Smooth muscle cell (in vitro differentiated cells): ENCODE results near the gene SSBP1. TPM values are rescaled to one million over a fixed set of nuclear protein-coding genes. Genes with fewer than 3 reads are reported as not detected.

Experiments used
- DNase-seq: peaks from one replicate; lab custom pipeline; 2025; ENCODE audit not compliant: unreplicated experiment; lab: John Stamatoyannopoulos, UW
- H2AFZ ChIP-seq: fragments of 200-600 bp; sonication (generic); 2 replicates; pipeline ENCODE4 v1.6.0; 2016; ENCODE audit warnings: antibody characterized with exemption, low read depth, mild to moderate bottlenecking
- H3F3A ChIP-seq: fragments of 200-600 bp; sonication (generic); 2 replicates; pipeline ENCODE4 v1.6.0; 2017; ENCODE audit warnings: antibody characterized with exemption, low read depth
- H3K27ac ChIP-seq: fragments of 200-600 bp; sonication (generic); 2 replicates; pipeline ENCODE4 v1.5.1; 2016; ENCODE audit warnings: low read depth, mild to moderate bottlenecking
- H3K27me3 ChIP-seq: fragments of 200-600 bp; sonication (generic); 2 replicates; pipeline ENCODE4 v1.6.1; 2016; ENCODE audit warnings: low read depth, mild to moderate bottlenecking
- H3K36me3 ChIP-seq: fragments of 200-600 bp; sonication (generic); 2 replicates; pipeline ENCODE4 v1.5.1; 2016; ENCODE audit warnings: low read depth
- H3K4me1 ChIP-seq: fragments of 200-600 bp; sonication (generic); 2 replicates; pipeline ENCODE4 v1.5.1; 2016; ENCODE audit warnings: low read depth
- H3K4me2 ChIP-seq: fragments of 200-600 bp; sonication (generic); 2 replicates; pipeline ENCODE4 v1.6.0; 2016; ENCODE audit warnings: mild to moderate bottlenecking
- H3K4me3 ChIP-seq: fragments of 200-600 bp; sonication (generic); 2 replicates; pipeline ENCODE4 v1.5.1; 2016; ENCODE audit warnings: mild to moderate bottlenecking
- H3K79me2 ChIP-seq: fragments of 200-600 bp; sonication (generic); 2 replicates; pipeline ENCODE4 v1.6.0; 2016; ENCODE audit warnings: low read depth, mild to moderate bottlenecking
- H3K9ac ChIP-seq: fragments of 200-600 bp; sonication (generic); 2 replicates; pipeline ENCODE4 v1.6.0; 2016; ENCODE audit warnings: low read depth
- H3K9me3 ChIP-seq: fragments of 200-600 bp; sonication (generic); replicated peaks from 2 replicates; pipeline ENCODE4 v1.5.1; 2016; ENCODE audit warnings: low read depth
- H4K20me1 ChIP-seq: fragments of 200-600 bp; sonication (generic); 2 replicates; pipeline ENCODE4 v1.6.0; 2016; ENCODE audit warnings: low read depth
- WGBS: methylation state at CpG from one replicate; pipeline ENCODE4 v1.1.7; 2016; ENCODE audit warnings: low lambda C conversion rate; 5-methylcytosine and 5-hydroxymethylcytosine counted together
- polyA plus RNA-seq: library from polyadenylated mRNA; unstranded; fragments of >200 nt; fragmentation: Nextera tagmentation; extraction: Ambion mirVana; gene quantifications from 2 replicates; pipeline ENCODE4 v1.2.1, GENCODE V29; 2016
- total RNA-seq: library from RNA; depleted of rRNA; stranded (reverse); fragments of >200 nt; gene quantifications from 2 replicates; pipeline ENCODE4 v1.2.3, GENCODE V29; 2014
- TF ChIP-seq, protein P1 (sequence below): fragments of 200-600 bp; sonication (generic); IDR thresholded peaks from 2 replicates; pipeline ENCODE4 v1.5.1; 2017; ENCODE audit warnings: borderline replicate concordance, mild to moderate bottlenecking, antibody characterized with exemption; ENCODE audit not compliant: insufficient read depth, poor library complexity, severe bottlenecking

SSBP1 gene
- total and polyA plus RNA-seq, 2 experiments from 2014 or later, result 202 to 255 TPM

DNA sequence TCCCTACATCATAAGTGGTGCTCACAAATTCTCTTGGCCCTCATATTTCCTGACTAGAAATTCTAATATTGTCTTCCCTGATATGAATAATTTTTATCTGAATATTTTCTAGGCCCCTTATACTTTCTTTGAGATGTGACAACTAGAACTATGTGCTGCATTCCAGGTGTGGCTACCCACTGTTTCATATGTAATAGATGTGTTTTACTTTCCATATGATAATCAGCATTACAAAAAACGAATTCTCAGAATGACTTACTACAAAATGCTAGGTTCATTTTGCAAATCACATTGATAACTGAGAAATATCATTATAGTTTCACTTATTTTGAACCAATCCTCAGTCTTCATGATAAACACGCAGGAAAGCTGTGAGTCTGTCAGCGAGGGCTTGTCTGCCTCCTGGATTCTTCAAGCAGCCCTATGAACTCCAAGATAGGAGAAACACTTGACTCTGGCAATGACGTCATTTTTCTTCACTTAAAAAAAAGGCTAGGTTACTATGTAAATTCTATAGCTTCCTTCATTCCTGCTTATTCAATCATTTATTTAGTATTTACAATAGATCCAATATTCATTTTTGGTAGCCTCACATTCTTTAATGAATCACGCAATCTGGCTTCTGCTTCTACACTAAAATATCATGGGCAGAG is 25.4 kb upstream of the SSBP1 start:
- no peak overlapping the region for H3K4me2 ChIP-seq
- H3K9me3 ChIP-seq, result no peaks in the 10 kb centered on the region
- H3F3A ChIP-seq, result no peaks in the 10 kb centered on the region
- peaks cover 4% of the 10 kb centered on the region for H3K27me3 ChIP-seq
- H3K27ac ChIP-seq, result no peak overlapping the region
- H3K9ac ChIP-seq, result no peak overlapping the region
- no peaks in the 10 kb centered on the region for H4K20me1 ChIP-seq
- H3K4me3 ChIP-seq, result no peak overlapping the region
- WGBS, result 87% methylated on average over 5 of the region's 5 CpGs
- TF ChIP-seq, protein P1, sequence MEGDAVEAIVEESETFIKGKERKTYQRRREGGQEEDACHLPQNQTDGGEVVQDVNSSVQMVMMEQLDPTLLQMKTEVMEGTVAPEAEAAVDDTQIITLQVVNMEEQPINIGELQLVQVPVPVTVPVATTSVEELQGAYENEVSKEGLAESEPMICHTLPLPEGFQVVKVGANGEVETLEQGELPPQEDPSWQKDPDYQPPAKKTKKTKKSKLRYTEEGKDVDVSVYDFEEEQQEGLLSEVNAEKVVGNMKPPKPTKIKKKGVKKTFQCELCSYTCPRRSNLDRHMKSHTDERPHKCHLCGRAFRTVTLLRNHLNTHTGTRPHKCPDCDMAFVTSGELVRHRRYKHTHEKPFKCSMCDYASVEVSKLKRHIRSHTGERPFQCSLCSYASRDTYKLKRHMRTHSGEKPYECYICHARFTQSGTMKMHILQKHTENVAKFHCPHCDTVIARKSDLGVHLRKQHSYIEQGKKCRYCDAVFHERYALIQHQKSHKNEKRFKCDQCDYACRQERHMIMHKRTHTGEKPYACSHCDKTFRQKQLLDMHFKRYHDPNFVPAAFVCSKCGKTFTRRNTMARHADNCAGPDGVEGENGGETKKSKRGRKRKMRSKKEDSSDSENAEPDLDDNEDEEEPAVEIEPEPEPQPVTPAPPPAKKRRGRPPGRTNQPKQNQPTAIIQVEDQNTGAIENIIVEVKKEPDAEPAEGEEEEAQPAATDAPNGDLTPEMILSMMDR, result no peak
- no peak overlapping the region for H2AFZ ChIP-seq
- no peaks in the 10 kb centered on the region for H3K79me2 ChIP-seq
- no peaks in the 10 kb centered on the region for H3K4me1 ChIP-seq
- no peaks in the 10 kb centered on the region for H3K36me3 ChIP-seq
- no peak for DNase-seq

DNA sequence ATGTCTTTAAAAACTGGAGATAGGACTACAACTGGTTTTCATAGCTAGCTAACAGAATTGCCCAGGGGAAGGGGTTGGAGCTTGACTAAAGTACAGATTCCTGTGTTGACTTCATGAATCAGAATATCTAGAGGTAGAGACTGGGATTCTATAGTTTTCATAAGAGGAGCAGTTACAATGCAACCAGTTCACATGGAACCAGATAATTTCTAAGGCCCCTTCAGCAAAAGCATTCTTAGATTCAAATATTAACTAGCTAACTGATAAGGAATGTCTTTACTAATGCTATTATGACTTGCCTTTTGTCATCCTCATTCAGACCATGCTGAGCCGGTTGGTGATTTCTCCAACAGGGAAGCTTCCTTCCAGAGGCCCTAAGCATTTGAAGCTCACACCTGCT is 24.3 kb upstream of the SSBP1 start:
- H3K4me2 ChIP-seq, result no peak overlapping the region
- TF ChIP-seq, protein P1, result no peak
- no peaks in the 10 kb centered on the region for H3K36me3 ChIP-seq
- H3K4me1 ChIP-seq, result no peaks in the 10 kb centered on the region
- H2AFZ ChIP-seq, result no peak overlapping the region
- no peaks in the 10 kb centered on the region for H4K20me1 ChIP-seq
- H3K9ac ChIP-seq, result no peak overlapping the region
- DNase-seq, result no peak
- 76% methylated on average over 1 of the region's 1 CpG for WGBS
- no peak overlapping the region for H3K4me3 ChIP-seq
- no peaks in the 10 kb centered on the region for H3K9me3 ChIP-seq
- H3K79me2 ChIP-seq, result no peaks in the 10 kb centered on the region
- peaks cover 4% of the 10 kb centered on the region for H3K27me3 ChIP-seq
- no peaks in the 10 kb centered on the region for H3F3A ChIP-seq
- H3K27ac ChIP-seq, result no peak overlapping the region

DNA sequence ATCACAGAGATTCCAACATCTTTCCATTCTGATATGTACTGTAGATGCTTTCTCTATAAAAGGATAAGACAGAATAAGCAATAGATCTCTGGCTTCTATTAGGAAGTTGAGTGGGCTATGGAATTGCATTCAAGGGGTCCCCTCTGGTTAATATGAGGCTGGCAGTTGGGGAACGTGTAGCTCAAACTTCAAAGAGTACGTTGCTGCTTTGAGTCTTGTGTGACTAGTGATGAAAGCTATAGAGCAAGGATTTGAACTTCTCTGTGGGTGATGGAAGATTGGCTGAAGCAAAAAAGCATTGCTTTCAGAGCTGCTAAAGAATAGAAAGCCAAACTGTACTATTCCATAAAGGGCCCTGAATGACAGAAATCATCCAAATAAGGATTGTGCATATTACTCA is 23.6 kb upstream of the SSBP1 start:
- Histone ChIP-seq H3F3A (no peaks in the 10 kb centered on the region), H3K27ac (no peak overlapping the region), H3K4me2 (no peak overlapping the region), H3K9ac (no peak overlapping the region), H3K4me1 (no peaks in the 10 kb centered on the region), H3K27me3 (peaks cover 4% of the 10 kb centered on the region), H4K20me1 (no peaks in the 10 kb centered on the region), H3K9me3 (no peaks in the 10 kb centered on the region), H3K4me3 (no peak overlapping the region), H3K36me3 (no peaks in the 10 kb centered on the region), H3K79me2 (no peaks in the 10 kb centered on the region), H2AFZ (no peak overlapping the region)
- TF ChIP-seq, protein P1, result no peak
- 79% methylated on average over 2 of the region's 2 CpGs for WGBS
- DNase-seq, result no peak

DNA sequence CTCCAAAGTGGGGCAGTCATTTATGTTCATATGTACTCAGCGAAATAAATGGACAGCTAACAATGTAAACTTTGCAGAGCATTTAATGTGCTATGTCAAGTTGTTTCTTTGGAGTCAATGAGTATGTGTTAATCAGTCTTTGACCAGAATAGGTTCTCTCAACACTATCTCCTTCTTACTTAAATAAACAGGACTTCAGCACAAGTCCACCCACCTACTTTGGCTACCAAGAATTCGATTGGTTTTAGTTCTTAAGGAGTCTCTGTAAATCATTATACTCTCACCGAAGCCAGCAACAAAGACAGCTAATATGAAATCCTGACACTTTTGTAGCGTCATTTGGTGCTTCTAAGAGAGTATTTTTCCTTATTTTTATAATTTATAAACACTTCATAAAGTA is 23.1 kb upstream of the SSBP1 start:
- no peaks in the 10 kb centered on the region for H3K4me1 ChIP-seq
- H3K9ac ChIP-seq, result no peak overlapping the region
- H3K36me3 ChIP-seq, result no peaks in the 10 kb centered on the region
- H3K27ac ChIP-seq, result no peak overlapping the region
- no peak overlapping the region for H2AFZ ChIP-seq
- H3K79me2 ChIP-seq, result no peaks in the 10 kb centered on the region
- DNase-seq, result no peak
- no peak overlapping the region for H3K4me3 ChIP-seq
- peaks cover 4% of the 10 kb centered on the region for H3K27me3 ChIP-seq
- no peaks in the 10 kb centered on the region for H3K9me3 ChIP-seq
- H4K20me1 ChIP-seq, result no peaks in the 10 kb centered on the region
- H3K4me2 ChIP-seq, result no peak overlapping the region
- H3F3A ChIP-seq, result no peaks in the 10 kb centered on the region
- WGBS, result 65% methylated on average over 4 of the region's 4 CpGs
- TF ChIP-seq, protein P1, result no peak
